Ishikawa (cell line): Measurements from ENCODE around the gene PDIK1L.

Experiments used
- CEBPB ChIP-seq: IDR thresholded peaks from 2 replicates; pipeline ENCODE4 v1.6.1; 2012
- CREB1 ChIP-seq: IDR thresholded peaks from 2 replicates; pipeline ENCODE4 v1.6.1; 2012; ENCODE audit warnings: low read depth
- EGR1 ChIP-seq: IDR thresholded peaks from 2 replicates; pipeline ENCODE4 v1.6.1; 2012
- EP300 ChIP-seq: IDR thresholded peaks from 2 replicates; pipeline ENCODE4 v1.6.1; 2012; ENCODE audit warnings: borderline replicate concordance
- FOXM1 ChIP-seq: IDR thresholded peaks from 2 replicates; pipeline ENCODE4 v1.6.1; 2012; ENCODE audit warnings: low read depth, borderline replicate concordance
- NFIC ChIP-seq: IDR thresholded peaks from 2 replicates; pipeline ENCODE4 v1.6.1; 2012
- RAD21 ChIP-seq: IDR thresholded peaks from 2 replicates; pipeline ENCODE4 v1.6.1; 2012; ENCODE audit warnings: low read depth
- TAF1 ChIP-seq: IDR thresholded peaks from 2 replicates; pipeline ENCODE4 v1.6.1; 2012; ENCODE audit warnings: low read depth, mild to moderate bottlenecking
- TCF12 ChIP-seq: IDR thresholded peaks from 2 replicates; pipeline ENCODE4 v1.6.1; 2012; ENCODE audit warnings: low read depth
- TEAD4 ChIP-seq: IDR thresholded peaks from 2 replicates; pipeline ENCODE4 v1.6.1; 2012
- YY1 ChIP-seq: IDR thresholded peaks from 2 replicates; pipeline ENCODE4 v1.6.1; 2012; ENCODE audit warnings: low read depth
- ZBTB7A ChIP-seq: IDR thresholded peaks from 2 replicates; pipeline ENCODE4 v1.6.1; 2012; ENCODE audit warnings: low read depth
- TF ChIP-seq, protein P1 (sequence below): IDR thresholded peaks from 2 replicates; pipeline ENCODE4 v1.6.1; 2012; ENCODE audit warnings: low read depth, mild to moderate bottlenecking
- TF ChIP-seq, protein P2 (sequence below): IDR thresholded peaks from 2 replicates; pipeline ENCODE4 v1.6.1; 2012
- TF ChIP-seq, protein P3 (sequence below): IDR thresholded peaks from 2 replicates; pipeline ENCODE4 v1.6.1; 2012

PDIK1L gene

DNA sequence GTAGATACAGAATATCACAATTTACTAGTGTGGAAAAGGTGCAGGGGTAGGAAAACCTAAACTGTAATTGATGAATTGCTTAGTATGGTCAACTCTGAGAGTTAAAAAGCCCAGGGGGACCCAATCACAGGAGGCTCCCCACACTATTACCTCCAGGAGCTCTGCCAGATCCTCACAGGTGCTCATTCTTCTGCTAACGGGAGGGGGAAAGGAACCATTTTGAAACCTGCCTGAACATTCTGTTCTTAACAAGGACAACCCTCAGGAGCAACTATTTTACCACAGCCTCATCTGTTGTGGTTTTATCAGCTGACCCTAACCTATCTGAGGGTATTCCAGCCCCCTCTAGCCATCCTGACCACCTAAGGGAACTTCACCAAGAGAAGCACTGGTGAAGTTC lies 19.1 kb downstream of the PDIK1L start:
- TF ChIP-seq, protein P1, sequence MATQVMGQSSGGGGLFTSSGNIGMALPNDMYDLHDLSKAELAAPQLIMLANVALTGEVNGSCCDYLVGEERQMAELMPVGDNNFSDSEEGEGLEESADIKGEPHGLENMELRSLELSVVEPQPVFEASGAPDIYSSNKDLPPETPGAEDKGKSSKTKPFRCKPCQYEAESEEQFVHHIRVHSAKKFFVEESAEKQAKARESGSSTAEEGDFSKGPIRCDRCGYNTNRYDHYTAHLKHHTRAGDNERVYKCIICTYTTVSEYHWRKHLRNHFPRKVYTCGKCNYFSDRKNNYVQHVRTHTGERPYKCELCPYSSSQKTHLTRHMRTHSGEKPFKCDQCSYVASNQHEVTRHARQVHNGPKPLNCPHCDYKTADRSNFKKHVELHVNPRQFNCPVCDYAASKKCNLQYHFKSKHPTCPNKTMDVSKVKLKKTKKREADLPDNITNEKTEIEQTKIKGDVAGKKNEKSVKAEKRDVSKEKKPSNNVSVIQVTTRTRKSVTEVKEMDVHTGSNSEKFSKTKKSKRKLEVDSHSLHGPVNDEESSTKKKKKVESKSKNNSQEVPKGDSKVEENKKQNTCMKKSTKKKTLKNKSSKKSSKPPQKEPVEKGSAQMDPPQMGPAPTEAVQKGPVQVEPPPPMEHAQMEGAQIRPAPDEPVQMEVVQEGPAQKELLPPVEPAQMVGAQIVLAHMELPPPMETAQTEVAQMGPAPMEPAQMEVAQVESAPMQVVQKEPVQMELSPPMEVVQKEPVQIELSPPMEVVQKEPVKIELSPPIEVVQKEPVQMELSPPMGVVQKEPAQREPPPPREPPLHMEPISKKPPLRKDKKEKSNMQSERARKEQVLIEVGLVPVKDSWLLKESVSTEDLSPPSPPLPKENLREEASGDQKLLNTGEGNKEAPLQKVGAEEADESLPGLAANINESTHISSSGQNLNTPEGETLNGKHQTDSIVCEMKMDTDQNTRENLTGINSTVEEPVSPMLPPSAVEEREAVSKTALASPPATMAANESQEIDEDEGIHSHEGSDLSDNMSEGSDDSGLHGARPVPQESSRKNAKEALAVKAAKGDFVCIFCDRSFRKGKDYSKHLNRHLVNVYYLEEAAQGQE: no peak

DNA sequence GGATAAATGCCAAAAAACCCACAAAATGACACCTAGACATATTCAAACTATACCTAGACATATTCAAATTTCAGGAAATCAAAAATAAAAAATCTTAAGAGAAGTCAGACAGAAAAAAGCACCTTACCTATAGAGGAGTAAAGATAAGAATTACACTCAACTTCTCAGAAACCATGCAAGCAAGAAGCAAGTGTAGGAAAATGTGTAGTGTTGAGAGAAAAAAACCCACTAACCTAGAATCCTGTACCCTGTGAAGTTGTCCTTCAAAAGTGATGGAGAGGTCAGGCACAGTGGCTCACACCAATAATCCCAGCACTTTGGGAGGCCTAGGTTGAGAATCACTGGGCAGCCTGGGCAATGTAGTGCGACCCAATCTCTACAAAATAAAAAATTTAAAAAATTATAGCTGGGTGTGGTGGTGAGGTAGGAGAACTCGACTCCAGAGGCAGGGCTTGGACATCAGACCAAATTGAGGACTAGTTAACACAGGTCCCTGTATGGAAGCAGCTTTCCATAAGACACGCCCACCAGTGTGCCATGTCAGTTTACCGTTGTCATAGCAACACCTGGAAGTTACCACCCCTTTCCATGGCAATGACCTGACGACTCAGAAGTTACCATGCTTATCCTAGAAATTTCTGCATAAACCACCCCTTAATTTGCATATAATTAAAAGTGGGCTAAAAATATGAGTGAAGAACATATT lies 20.7 kb downstream of the PDIK1L start:
- TF ChIP-seq TEAD4 (no peak), RAD21 (no peak), EGR1 (no peak), TAF1 (no peak), NFIC (no peak), FOXM1 (no peak), ZBTB7A (no peak), CEBPB (no peak), EP300 (no peak), YY1 (no peak), TCF12 (no peak), CREB1 (no peak)
- TF ChIP-seq, protein P2, sequence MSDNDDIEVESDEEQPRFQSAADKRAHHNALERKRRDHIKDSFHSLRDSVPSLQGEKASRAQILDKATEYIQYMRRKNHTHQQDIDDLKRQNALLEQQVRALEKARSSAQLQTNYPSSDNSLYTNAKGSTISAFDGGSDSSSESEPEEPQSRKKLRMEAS: no peak
- TF ChIP-seq, protein P3, sequence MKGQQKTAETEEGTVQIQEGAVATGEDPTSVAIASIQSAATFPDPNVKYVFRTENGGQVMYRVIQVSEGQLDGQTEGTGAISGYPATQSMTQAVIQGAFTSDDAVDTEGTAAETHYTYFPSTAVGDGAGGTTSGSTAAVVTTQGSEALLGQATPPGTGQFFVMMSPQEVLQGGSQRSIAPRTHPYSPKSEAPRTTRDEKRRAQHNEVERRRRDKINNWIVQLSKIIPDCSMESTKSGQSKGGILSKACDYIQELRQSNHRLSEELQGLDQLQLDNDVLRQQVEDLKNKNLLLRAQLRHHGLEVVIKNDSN: no peak
- TF ChIP-seq, protein P1: no peak

DNA sequence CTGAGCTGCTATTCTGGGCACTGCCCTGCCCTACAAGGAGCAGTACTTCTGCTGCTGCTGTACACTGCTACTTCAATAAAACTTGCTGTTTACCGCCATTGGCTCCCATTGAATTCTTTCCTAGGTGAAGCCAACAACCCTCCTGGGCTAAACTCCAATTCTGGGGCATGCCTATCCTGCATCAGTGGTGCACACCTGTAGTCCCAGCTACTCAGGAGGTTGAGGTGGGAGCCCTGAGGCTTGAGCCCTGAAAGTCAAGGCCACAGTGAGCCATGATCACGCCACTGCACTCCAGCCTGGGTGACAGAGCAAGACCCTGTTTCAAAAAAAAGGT lies 21.2 kb downstream of the PDIK1L start:
- TF ChIP-seq TCF12: no peak
- TF ChIP-seq NFIC: no peak
- no peak for TF ChIP-seq YY1
- TF ChIP-seq, protein P2: no peak
- no peak for TF ChIP-seq CREB1
- TF ChIP-seq, protein P3: no peak
- TF ChIP-seq, protein P1: no peak
- no peak for TF ChIP-seq TAF1
- TF ChIP-seq ZBTB7A: no peak
- TF ChIP-seq RAD21: no peak
- no peak for TF ChIP-seq TEAD4
- no peak for TF ChIP-seq EP300
- no peak for TF ChIP-seq FOXM1
- no peak for TF ChIP-seq CEBPB
- no peak for TF ChIP-seq EGR1

DNA sequence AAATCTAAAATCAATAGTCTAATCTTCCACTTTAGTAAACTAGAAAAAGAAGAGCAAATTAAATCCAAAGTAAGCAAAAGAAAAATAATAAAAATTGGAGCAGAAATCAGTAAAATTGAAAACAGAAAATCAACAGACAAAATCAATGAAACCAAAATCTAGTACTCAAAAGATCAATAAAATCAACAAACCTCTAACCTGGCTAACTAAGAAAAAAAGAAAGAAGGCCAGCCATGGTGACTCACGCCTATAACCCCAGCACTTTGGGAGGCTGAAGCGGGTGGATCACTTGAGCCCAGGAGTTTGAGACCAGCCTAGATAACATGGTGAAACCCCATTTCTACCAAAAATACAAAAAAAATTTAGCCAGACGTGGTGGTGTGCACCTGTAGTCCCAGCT lies 22.8 kb downstream of the PDIK1L start:
- no peak for TF ChIP-seq EP300
- TF ChIP-seq NFIC: no peak
- TF ChIP-seq YY1: no peak
- no peak for TF ChIP-seq FOXM1

DNA sequence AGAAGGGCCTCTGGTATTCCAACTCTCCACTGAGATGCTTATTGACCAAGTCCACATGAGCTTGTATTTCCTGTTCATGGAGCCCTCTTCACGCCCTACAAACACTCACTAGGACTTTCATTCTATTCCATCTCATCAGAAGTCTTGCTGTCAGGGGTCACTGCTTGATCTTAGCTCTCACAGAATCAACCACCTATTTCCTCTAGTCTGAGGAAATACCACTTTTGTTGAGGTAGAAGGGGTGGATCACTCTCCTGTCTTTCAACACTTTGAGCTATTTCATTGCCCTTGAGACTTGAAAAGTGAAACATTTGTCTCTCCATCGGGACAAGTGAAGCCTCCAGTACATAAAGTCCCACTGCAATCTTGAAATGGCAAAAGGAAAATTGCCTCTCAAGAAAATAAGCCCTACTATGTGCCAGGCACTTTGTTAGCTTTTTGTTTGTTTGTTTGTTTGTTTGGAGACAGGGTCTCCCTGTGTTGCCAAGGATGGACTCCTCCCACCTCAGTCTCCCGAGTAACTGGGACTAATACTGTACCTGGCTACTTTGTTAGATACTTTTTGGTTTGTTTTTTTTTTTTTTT lies 27.4 kb downstream of the PDIK1L start:
- no peak for TF ChIP-seq CEBPB
- no peak for TF ChIP-seq ZBTB7A
- no peak for TF ChIP-seq TEAD4
- TF ChIP-seq, protein P2: no peak
- TF ChIP-seq RAD21: no peak
- TF ChIP-seq, protein P1: no peak
- TF ChIP-seq CREB1: no peak
- TF ChIP-seq NFIC: no peak
- no peak for TF ChIP-seq EP300
- TF ChIP-seq EGR1: no peak
- TF ChIP-seq YY1: no peak
- TF ChIP-seq TCF12: no peak
